GM23338 (cell line): ENCODE data around the gene NDRG3.

Experiments used
- POLR2AphosphoS5 ChIP-seq: IDR thresholded peaks from 2 replicates; pipeline ENCODE4 v1.6.1; 2016; ENCODE audit warnings: antibody characterized with exemption, low read depth
- TF ChIP-seq, protein P1 (sequence below), 2 experiments: fragments of 200-600 bp in 1 of 2; sonication (generic) in 1 of 2; conservative IDR thresholded peaks; 2 replicates each; pipeline versions ENCODE4 v1.5.1 to v1.6.1; 2016 to 2017; ENCODE audit warnings: antibody characterized with exemption in 2 of 2, low read depth in 2 of 2, mild to moderate bottlenecking in 2 of 2, moderate library complexity in 1 of 2
- TF ChIP-seq, protein P2 (sequence below): IDR thresholded peaks from 2 replicates; pipeline ENCODE4 v1.6.1; 2016; ENCODE audit warnings: antibody characterized with exemption

DNA sequence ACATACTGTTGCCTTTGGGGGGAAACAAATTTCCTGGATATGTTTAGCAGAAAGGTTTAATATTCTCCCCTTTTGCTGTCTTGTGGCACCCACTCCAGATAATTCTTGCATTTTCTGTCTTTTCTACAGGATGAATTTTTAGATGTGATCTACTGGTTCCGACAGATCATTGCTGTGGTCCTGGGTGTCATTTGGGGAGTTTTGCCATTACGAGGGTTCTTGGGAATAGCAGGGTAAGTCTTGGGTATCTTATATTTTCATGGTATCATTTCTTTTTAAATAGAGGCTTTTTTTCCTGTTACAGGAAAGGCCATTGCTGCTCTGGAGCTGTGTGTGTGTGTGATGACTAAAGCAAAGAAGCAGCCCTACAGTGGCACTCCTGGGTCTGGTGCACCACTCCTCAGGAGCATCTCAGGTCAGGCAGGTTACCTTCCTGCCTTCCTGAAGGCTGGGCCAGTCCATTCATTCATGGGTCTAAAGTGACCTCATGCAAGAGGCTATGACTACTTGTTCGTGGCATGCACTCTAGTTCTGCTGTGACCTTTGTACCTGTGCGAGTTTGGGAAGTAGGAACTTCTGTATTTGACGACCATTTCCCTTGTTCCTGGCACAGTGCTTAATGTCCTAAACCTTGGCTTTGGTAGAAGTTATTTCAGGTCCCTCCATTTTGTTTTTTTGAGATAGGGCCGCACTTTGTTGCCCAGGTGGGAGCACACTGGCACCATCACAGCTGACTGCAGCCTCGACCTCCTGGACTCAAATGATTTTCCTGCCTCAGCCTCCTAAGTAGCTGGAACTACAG is 138.1 kb downstream of the NDRG3 start:
- TF ChIP-seq, protein P1, sequence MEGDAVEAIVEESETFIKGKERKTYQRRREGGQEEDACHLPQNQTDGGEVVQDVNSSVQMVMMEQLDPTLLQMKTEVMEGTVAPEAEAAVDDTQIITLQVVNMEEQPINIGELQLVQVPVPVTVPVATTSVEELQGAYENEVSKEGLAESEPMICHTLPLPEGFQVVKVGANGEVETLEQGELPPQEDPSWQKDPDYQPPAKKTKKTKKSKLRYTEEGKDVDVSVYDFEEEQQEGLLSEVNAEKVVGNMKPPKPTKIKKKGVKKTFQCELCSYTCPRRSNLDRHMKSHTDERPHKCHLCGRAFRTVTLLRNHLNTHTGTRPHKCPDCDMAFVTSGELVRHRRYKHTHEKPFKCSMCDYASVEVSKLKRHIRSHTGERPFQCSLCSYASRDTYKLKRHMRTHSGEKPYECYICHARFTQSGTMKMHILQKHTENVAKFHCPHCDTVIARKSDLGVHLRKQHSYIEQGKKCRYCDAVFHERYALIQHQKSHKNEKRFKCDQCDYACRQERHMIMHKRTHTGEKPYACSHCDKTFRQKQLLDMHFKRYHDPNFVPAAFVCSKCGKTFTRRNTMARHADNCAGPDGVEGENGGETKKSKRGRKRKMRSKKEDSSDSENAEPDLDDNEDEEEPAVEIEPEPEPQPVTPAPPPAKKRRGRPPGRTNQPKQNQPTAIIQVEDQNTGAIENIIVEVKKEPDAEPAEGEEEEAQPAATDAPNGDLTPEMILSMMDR (conservative IDR thresholded peaks at IDR 0.05; ENCODE audit: low read depth in 2 of 2) = no peak
- TF ChIP-seq, protein P2, sequence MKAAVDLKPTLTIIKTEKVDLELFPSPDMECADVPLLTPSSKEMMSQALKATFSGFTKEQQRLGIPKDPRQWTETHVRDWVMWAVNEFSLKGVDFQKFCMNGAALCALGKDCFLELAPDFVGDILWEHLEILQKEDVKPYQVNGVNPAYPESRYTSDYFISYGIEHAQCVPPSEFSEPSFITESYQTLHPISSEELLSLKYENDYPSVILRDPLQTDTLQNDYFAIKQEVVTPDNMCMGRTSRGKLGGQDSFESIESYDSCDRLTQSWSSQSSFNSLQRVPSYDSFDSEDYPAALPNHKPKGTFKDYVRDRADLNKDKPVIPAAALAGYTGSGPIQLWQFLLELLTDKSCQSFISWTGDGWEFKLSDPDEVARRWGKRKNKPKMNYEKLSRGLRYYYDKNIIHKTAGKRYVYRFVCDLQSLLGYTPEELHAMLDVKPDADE = no peak
- TF ChIP-seq POLR2AphosphoS5 = no peak
